Body of pancreas (tissue), 4 donors: Measurements from ENCODE around the gene TSSC4. TPM values are rescaled to one million over a fixed set of nuclear protein-coding genes. Genes with fewer than 3 reads are reported as not detected.

Experiments used
- ATAC-seq: fragments of 150-250 bp; one replicate; pipeline ENCODE4 v1.9.1; 2016
- DNase-seq, 4 donors: peaks; one replicate each; pipeline ENCODE4 v3.0.0-alpha.2; 2019
- H3K27ac ChIP-seq, 4 donors: fragments of 200-600 bp; sonication (generic); 1 replicate in 3 of 4; 2 replicates in 1 of 4; pipeline versions ENCODE4 v1.5.1 to v1.6.1; 2016 to 2019; ENCODE audit warnings: mild to moderate bottlenecking in 1 of 4, mixed read lengths in 1 of 4, moderate library complexity in 1 of 4
- H3K27me3 ChIP-seq, 2 donors: fragments of 200-600 bp; sonication (generic); one replicate each; pipeline ENCODE4 v1.6.0; 2016; ENCODE audit warnings: mild to moderate bottlenecking in 1 of 2
- H3K36me3 ChIP-seq, 2 donors: fragments of 200-600 bp; sonication (generic); replicated peaks in 1 of 2; 2 replicates each; pipeline ENCODE4 v1.5.1; 2016; ENCODE audit warnings: low read depth in 2 of 2; ENCODE audit not compliant: insufficient read depth in 1 of 2
- H3K4me1 ChIP-seq: fragments of 200-600 bp; sonication (generic); one replicate; pipeline ENCODE4 v1.6.0; 2016
- H3K4me3 ChIP-seq, 2 donors: fragments of 200-600 bp; sonication (generic); 1 replicate in 1 of 2; 2 replicates in 1 of 2; pipeline ENCODE4 v1.5.1; 2016 to 2019
- H3K9me3 ChIP-seq, 3 donors: fragments of 200-600 bp; sonication (generic); 1 replicate in 2 of 3; 2 replicates in 1 of 3; pipeline ENCODE4 v1.5.1; 2016
- POLR2A ChIP-seq, 3 donors: fragments of 450-650 bp; IDR thresholded peaks; one replicate each; pipeline ENCODE4 v1.6.1; 2016; ENCODE audit warnings: antibody characterized with exemption in 3 of 3, mild to moderate bottlenecking in 2 of 3
- WGBS, 2 donors: methylation state at CpG; one replicate each; pipeline ENCODE4 v1.1.5; 2017; 5-methylcytosine and 5-hydroxymethylcytosine counted together
- intact Hi-C: fragments of 100-400 bp; cut with DNase I; formaldehyde crosslinking; loops from one replicate; pipeline ENCODE4 v1.15.1; 2023
- total RNA-seq, 2 donors: library from RNA; depleted of rRNA; stranded (reverse); fragments of >200 nt; gene quantifications; one replicate each; pipeline ENCODE4 v1.1.0, GENCODE V29; 2016
- TF ChIP-seq, protein P1 (sequence below), 7 experiments: fragments of 450-650 bp in 4 of 7; fragments of 200-600 bp in 3 of 7; sonication (generic) in 3 of 7; IDR thresholded peaks; one replicate each; pipeline ENCODE4 v1.5.1; 2016 to 2019; ENCODE audit warnings: antibody characterized with exemption in 7 of 7

TSSC4 gene
- 10 to 100 TPM; 21.5 to 25.7 TPM for total RNA-seq

DNA sequence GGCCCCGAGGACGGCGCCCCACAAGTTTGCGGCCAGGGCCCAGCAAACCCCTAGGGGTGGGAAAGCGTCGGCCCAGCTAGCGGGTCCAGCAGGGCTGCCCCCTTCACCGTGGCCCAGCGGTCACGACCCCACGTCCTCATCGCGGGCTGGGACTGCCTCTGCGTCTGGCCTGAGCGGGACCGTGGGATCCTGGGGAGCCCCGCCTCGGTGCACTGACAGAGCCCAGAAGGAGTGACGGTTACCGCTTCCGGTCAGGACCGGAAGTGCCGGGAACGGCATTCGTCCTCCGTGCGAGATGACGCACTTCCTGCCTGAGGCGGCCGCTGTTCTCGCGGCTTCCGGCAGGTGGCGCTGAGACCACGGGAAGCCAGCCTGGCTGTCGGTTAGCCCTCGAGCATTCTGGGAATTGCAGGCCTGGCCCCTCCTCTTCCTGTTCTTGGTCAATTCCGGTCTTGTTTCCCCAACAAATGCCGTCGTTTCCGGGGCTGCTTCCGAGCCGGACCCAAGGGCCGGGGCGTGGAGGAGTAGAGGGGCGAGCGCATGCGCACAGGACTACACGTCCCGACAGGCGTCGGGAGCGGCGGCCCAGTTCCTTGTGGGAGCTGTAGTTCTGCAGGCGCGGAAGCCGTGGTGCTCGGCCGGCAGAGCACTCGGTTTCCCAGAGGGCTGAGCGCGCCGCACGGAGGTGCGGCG is at the start of gene TSSC4:
Gene TSSC4 (plus strand): TSS at position 682 of the 693 bp plus-strand sequence. CDS start 1,884 bp downstream, outside the sequence.
- WGBS, 2 donors, result 1 to 5% methylated on average over 4 to 66 of the region's 66 CpGs
- peak; percentile 92 for ATAC-seq
- Histone ChIP-seq H3K36me3 (peaks cover 0 to 18% of the 10 kb centered on the region in 2 donors), H3K9me3 (no peaks in the 10 kb centered on the region), H3K4me3 (peak within 1 kb of the TSS; percentile 89 to 92), H3K4me1 (peaks cover 29% of the 10 kb centered on the region), H3K27ac (peak within 1 kb of the TSS; percentile 91 to 97 (median 94)), H3K27me3 (no peaks in the 10 kb centered on the region)
- peak; percentile 99 to 100 (median 100) for DNase-seq
- intact Hi-C loops, result no loop called here
- TF ChIP-seq, protein P1, sequence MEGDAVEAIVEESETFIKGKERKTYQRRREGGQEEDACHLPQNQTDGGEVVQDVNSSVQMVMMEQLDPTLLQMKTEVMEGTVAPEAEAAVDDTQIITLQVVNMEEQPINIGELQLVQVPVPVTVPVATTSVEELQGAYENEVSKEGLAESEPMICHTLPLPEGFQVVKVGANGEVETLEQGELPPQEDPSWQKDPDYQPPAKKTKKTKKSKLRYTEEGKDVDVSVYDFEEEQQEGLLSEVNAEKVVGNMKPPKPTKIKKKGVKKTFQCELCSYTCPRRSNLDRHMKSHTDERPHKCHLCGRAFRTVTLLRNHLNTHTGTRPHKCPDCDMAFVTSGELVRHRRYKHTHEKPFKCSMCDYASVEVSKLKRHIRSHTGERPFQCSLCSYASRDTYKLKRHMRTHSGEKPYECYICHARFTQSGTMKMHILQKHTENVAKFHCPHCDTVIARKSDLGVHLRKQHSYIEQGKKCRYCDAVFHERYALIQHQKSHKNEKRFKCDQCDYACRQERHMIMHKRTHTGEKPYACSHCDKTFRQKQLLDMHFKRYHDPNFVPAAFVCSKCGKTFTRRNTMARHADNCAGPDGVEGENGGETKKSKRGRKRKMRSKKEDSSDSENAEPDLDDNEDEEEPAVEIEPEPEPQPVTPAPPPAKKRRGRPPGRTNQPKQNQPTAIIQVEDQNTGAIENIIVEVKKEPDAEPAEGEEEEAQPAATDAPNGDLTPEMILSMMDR (IDR thresholded peaks at IDR 0.05), result peak; percentile 89 to 100 (median 99)
- peak; percentile 75 to 91 (median 86) for TF ChIP-seq POLR2A (IDR thresholded peaks at IDR 0.05)

DNA sequence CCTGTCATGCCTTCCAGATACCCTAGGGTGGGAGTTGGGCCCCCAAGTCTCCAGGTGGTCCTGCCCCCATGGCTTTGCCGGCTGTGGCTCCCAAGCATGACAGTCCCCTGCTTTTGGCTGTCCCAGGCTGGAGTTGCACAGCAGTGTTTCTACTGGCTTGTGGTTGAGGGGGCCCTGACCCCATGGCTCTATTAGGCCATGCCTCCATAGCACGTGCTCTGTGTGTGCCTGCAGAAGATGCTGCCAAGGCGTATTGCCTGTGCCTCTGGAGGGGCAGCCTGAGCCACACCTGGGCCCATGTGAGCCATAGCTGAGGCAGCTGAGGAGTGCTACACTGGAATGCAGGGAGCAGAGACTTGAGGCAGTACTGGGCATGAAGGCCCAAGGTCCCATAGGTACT is 48.8 kb upstream of the TSSC4 start:
- H3K4me3 ChIP-seq, result no peak overlapping the region
- H3K4me1 ChIP-seq, result no peaks in the 10 kb centered on the region
- H3K9me3 ChIP-seq, result no peaks in the 10 kb centered on the region
- H3K36me3 ChIP-seq, result no peaks in the 10 kb centered on the region
- no peaks in the 10 kb centered on the region for H3K27me3 ChIP-seq
- WGBS, 2 donors, result 69 to 90% methylated on average over 2 to 3 of the region's 3 CpGs
- TF ChIP-seq POLR2A (IDR thresholded peaks at IDR 0.05), result no peak
- TF ChIP-seq, protein P1 (IDR thresholded peaks at IDR 0.05), result no peak
- no peak for DNase-seq
- intact Hi-C loops, result no loop called here
- no peak for ATAC-seq
- no peak overlapping the region for H3K27ac ChIP-seq

DNA sequence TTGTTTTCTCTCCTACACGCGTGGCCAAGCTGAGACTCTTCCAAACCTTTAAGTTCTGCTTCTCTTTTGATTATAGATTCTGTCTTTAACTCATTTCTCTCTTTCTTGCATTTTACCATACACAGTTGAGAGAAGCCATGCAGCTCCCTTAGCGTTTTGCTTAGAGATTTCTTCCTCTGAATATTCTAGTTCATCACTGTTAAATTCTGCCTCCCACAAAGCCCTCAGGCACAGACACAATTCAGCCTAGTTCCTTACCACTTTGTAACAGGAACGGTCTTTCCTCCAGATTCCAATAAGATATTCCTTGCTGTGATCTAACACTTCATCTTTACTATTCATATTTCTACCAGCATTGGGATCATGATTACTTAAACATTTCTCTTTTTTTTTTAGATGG is 48.1 kb upstream of the TSSC4 start:
- no peak for DNase-seq
- ATAC-seq, result no peak
- TF ChIP-seq POLR2A (IDR thresholded peaks at IDR 0.05), result no peak
- TF ChIP-seq, protein P1 (IDR thresholded peaks at IDR 0.05), result no peak
- H3K27me3 ChIP-seq, result no peaks in the 10 kb centered on the region
- intact Hi-C loops, result no loop called here
- H3K4me1 ChIP-seq, result no peaks in the 10 kb centered on the region
- no peak overlapping the region for H3K27ac ChIP-seq
- no peaks in the 10 kb centered on the region for H3K9me3 ChIP-seq
- WGBS, 2 donors, result 62 to 80% methylated on average over 4 of the region's 4 CpGs
- H3K36me3 ChIP-seq, result no peaks in the 10 kb centered on the region
- H3K4me3 ChIP-seq, result no peak overlapping the region

DNA sequence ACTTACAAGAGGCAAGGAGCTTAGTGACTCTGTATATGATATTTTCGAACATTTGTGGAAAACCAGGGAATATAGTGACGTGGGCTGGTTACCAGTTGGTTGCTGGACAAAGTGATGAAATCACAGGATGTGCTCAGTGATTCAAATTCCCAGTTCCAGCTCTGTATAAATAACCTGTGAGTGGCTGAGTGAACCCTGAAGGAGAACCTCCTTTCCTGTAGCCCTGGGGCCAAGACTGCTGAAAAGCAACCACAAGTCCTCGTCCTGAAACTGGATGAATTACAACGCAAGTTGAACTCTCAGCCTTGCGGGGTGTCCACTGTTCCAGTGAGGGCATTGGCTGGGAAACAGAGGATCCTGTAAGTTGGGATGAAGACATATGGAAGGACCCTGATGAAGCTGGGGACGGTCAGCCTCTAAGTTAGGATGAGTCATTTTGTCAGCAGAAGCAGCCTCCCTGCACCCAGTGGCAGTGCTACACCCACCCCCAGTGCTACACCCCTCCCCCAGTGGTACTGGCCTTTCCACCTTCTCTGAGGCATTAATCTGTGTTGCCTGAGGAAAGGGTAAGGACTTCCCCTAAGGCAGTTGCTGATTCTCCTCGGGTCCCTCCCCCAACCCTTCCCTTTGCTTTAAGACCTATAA is 45.4 kb upstream of the TSSC4 start:
- 68 to 70% methylated on average over 5 to 7 of the region's 7 CpGs for WGBS, 2 donors
- no peaks in the 10 kb centered on the region for H3K36me3 ChIP-seq

More for the DNA sequence above, 45.4 kb upstream of the TSSC4 start:
- H3K9me3 ChIP-seq, result no peaks in the 10 kb centered on the region
- DNase-seq (no peak), ATAC-seq (no peak)
- no peak overlapping the region for H3K4me3 ChIP-seq
- TF ChIP-seq POLR2A (IDR thresholded peaks at IDR 0.05), result no peak
- TF ChIP-seq, protein P1 (IDR thresholded peaks at IDR 0.05), result no peak
- no peaks in the 10 kb centered on the region for H3K27me3 ChIP-seq
- no peak overlapping the region for H3K27ac ChIP-seq
- peaks cover 3% of the 10 kb centered on the region for H3K4me1 ChIP-seq
- intact Hi-C loops, result no loop called here
